ENCODE measurements around the gene PEX10.
"Not testable (repeated sequence)": the region's sequence is repeated elsewhere in the genome, so short reads cannot be mapped to it uniquely, and the experiment has no call there.

The PEX10 gene

GRCh38 chr1:2441746-2442145 is 29.4 kb upstream of the PEX10 start:
- Histone ChIP-seq H2AFZ (no peak overlapping the region), H3K9me3 (ENCODE audit: control insufficient read depth, low read length) (no peaks in the 10 kb centered on the region), H3K36me3 (ENCODE audit: control insufficient read depth, insufficient read depth, low read length) (no peaks in the 10 kb centered on the region), H3K27ac (no peak overlapping the region), H3K4me1 (no peaks in the 10 kb centered on the region), H3K27me3 (ENCODE audit: control insufficient read depth, insufficient read depth, low read length) (no peaks in the 10 kb centered on the region), H3K4me2 (ENCODE audit: low read length) (no peak overlapping the region), H3K9ac (no peak overlapping the region), H3K79me2 (no peaks in the 10 kb centered on the region), H3K4me3 (ENCODE audit: low read depth, low read length) (no peak overlapping the region)
- TF ChIP-seq CTCF (IDR thresholded peaks at IDR 0.05): no peak

DNA sequence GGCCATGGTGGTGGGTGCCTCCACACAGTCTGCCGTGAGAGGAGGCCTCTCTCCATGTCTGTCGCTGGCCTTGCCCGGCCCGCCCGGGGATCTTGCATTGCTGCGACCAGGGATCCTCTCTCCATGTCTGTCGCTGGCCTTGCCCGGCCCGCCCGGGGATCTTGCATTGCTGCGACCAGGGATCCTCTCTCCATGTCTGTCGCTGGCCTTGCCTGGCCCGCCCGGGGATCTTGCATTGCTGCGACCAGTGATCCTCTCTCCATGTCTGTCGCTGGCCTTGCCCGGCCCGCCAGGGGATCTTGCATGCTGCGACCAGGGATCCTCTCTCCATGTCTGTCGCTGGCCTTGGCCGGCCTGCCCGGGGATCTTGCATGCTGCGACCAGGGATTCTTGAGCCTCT is 28.0 kb upstream of the PEX10 start:
- H3K4me1 ChIP-seq; H3K79me2 ChIP-seq; H3K27ac ChIP-seq; H2AFZ ChIP-seq; H3K4me3 ChIP-seq (ENCODE audit: low read depth, low read length); H3K36me3 ChIP-seq (ENCODE audit: control insufficient read depth, insufficient read depth, low read length); H3K9ac ChIP-seq; H3K4me2 ChIP-seq (ENCODE audit: low read length); H3K27me3 ChIP-seq (ENCODE audit: control insufficient read depth, insufficient read depth, low read length); H3K9me3 ChIP-seq (ENCODE audit: control insufficient read depth, low read length): not testable (repeated sequence)

GRCh38 chr1:2439369-2439768 is 27.0 kb upstream of the PEX10 start:
- H2AFZ ChIP-seq: no peak overlapping the region
- H3K36me3 ChIP-seq (ENCODE audit: control insufficient read depth, insufficient read depth, low read length): no peaks in the 10 kb centered on the region
- no peak overlapping the region for H3K9ac ChIP-seq
- H3K9me3 ChIP-seq (ENCODE audit: control insufficient read depth, low read length): no peaks in the 10 kb centered on the region
- no peak overlapping the region for H3K27ac ChIP-seq
- no peak for TF ChIP-seq CTCF (IDR thresholded peaks at IDR 0.05)
- H3K4me3 ChIP-seq (ENCODE audit: low read depth, low read length): no peak overlapping the region
- no peak overlapping the region for H3K4me2 ChIP-seq (ENCODE audit: low read length)
- H3K79me2 ChIP-seq: no peaks in the 10 kb centered on the region
- H3K27me3 ChIP-seq (ENCODE audit: control insufficient read depth, insufficient read depth, low read length): no peaks in the 10 kb centered on the region
- H3K4me1 ChIP-seq: no peaks in the 10 kb centered on the region

DNA sequence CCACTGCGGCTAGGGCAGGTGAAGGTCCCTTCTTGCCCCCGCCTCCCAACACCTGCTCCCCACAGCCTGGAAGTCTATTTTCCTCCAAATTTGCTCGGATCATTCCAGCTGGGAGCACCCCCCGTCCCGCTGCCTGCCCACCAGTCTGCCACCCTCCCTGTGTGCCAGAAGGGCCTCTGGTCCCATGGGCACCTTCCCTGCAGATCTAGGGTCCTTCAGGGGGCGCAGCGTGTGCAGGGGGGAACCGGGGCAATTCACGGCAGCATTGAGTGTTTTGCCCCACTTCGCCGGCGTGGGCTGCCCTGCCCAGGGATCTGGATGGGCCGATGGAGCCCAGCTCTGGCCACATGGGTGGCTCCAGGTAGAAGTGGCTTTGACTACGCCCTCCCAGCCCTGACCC is 26.3 kb upstream of the PEX10 start:
- Histone ChIP-seq H3K9me3 (ENCODE audit: control insufficient read depth, low read length) (no peaks in the 10 kb centered on the region), H3K4me3 (ENCODE audit: low read depth, low read length) (no peak overlapping the region), H3K27ac (no peak overlapping the region), H3K4me2 (ENCODE audit: low read length) (no peak overlapping the region), H3K79me2 (no peaks in the 10 kb centered on the region), H3K36me3 (ENCODE audit: control insufficient read depth, insufficient read depth, low read length) (no peaks in the 10 kb centered on the region), H3K4me1 (no peaks in the 10 kb centered on the region), H2AFZ (no peak overlapping the region), H3K9ac (no peak overlapping the region), H3K27me3 (ENCODE audit: control insufficient read depth, insufficient read depth, low read length) (peaks cover 5% of the 10 kb centered on the region)
- TF ChIP-seq CTCF (IDR thresholded peaks at IDR 0.05): no peak

DNA sequence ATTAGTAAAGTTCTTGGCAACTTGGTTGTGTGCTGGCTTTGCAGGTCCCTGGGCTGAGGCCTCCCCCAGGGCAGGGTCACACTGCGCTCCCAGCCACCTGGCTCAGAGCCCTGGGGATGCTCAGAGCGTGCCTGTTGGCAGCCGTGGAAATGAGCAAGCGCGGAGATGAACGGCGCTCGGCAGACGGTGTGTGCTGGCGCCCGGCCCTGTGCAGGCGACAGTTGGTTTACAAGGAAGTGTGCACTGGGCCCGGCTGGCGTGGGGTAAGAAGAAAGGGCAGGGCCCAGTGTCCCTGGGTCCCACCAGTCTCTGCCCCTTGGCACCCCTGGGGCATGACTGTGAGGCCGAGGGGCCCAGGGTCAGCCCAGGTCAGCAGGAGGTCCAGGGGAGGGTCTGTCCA is 25.7 kb upstream of the PEX10 start:
- Histone ChIP-seq H3K27ac (no peak overlapping the region), H3K27me3 (ENCODE audit: control insufficient read depth, insufficient read depth, low read length) (peaks cover 5% of the 10 kb centered on the region)

More for the DNA sequence above, 25.7 kb upstream of the PEX10 start:
- H2AFZ ChIP-seq: no peak overlapping the region
- no peaks in the 10 kb centered on the region for H3K79me2 ChIP-seq
- no peaks in the 10 kb centered on the region for H3K9me3 ChIP-seq (ENCODE audit: control insufficient read depth, low read length)
- H3K4me2 ChIP-seq (ENCODE audit: low read length): no peak overlapping the region
- H3K4me3 ChIP-seq (ENCODE audit: low read depth, low read length): no peak overlapping the region
- H3K4me1 ChIP-seq: no peaks in the 10 kb centered on the region
- H3K36me3 ChIP-seq (ENCODE audit: control insufficient read depth, insufficient read depth, low read length): no peaks in the 10 kb centered on the region
- no peak overlapping the region for H3K9ac ChIP-seq
- TF ChIP-seq CTCF (IDR thresholded peaks at IDR 0.05): no peak
